RWPE2 (cell line): ENCODE data around the gene OVOL1.

ENCODE experiments used
- ATAC-seq: fragments of 200-7000 bp; cut with Tn5 transposase; 3 replicates; pipeline ENCODE4 v1.9.1; 2021; ENCODE audit warnings: low read depth
- DNase-seq: peaks from one replicate; pipeline ENCODE4 v3.0.0-alpha.2; 2020; ENCODE audit warnings: low spot score
- H3K27ac ChIP-seq: fragments of 450-650 bp; 2 replicates; pipeline ENCODE4 v1.5.1; 2017; ENCODE audit warnings: mild to moderate bottlenecking; ENCODE audit not compliant: poor library complexity, severe bottlenecking
- H3K27me3 ChIP-seq: fragments of 250-450 bp; sonication (Bioruptor Pico); 2 replicates; pipeline ENCODE4 v1.5.1; 2021; ENCODE audit warnings: mild to moderate bottlenecking, moderate library complexity; ENCODE audit not compliant: insufficient read depth, poor library complexity, severe bottlenecking
- H3K36me3 ChIP-seq: fragments of 250-450 bp; sonication (Bioruptor Pico); 2 replicates; pipeline ENCODE4 v1.5.1; 2020; ENCODE audit warnings: low read depth, mild to moderate bottlenecking, moderate library complexity
- H3K4me1 ChIP-seq: fragments of 250-450 bp; sonication (Bioruptor Pico); 2 replicates; pipeline ENCODE4 v1.5.1; 2021; ENCODE audit warnings: mild to moderate bottlenecking, moderate library complexity; ENCODE audit not compliant: insufficient read depth, poor library complexity, severe bottlenecking
- H3K4me3 ChIP-seq: fragments of 250-450 bp; sonication (Bioruptor Pico); 2 replicates; pipeline ENCODE4 v1.5.1; 2021; ENCODE audit warnings: mild to moderate bottlenecking, moderate library complexity; ENCODE audit not compliant: severe bottlenecking
- H3K9me3 ChIP-seq: fragments of 250-450 bp; sonication (Bioruptor Pico); 2 replicates; pipeline ENCODE4 v1.5.1; 2021; ENCODE audit warnings: mild to moderate bottlenecking, moderate library complexity; ENCODE audit not compliant: severe bottlenecking
- CTCF ChIP-seq: fragments of 450-650 bp; IDR thresholded peaks from one replicate; pipeline ENCODE4 v1.5.1; 2017; ENCODE audit warnings: mild to moderate bottlenecking, moderate library complexity; ENCODE audit not compliant: poor library complexity, severe bottlenecking

OVOL1 gene

GRCh38 chr11:65808744-65809341, 22.0 kb downstream of the OVOL1 start:
- H3K27ac ChIP-seq = no peak overlapping the region
- no peaks in the 10 kb centered on the region for H3K36me3 ChIP-seq
- no peaks in the 10 kb centered on the region for H3K9me3 ChIP-seq
- H3K27me3 ChIP-seq = peaks cover 8% of the 10 kb centered on the region
- ATAC-seq = 0 out of 3 replicates have a peak, but pooled peaks have one; percentile 35
- no peaks in the 10 kb centered on the region for H3K4me1 ChIP-seq
- H3K4me3 ChIP-seq = no peak overlapping the region
- no peak for TF ChIP-seq CTCF
- DNase-seq = no peak

- DNase-seq = no peak
- no peaks in the 10 kb centered on the region for H3K9me3 ChIP-seq
- no peak for ATAC-seq
- no peak overlapping the region for H3K27ac ChIP-seq
- TF ChIP-seq CTCF = no peak
- no peaks in the 10 kb centered on the region for H3K4me1 ChIP-seq
- H3K4me3 ChIP-seq = no peak overlapping the region
- peaks cover 8% of the 10 kb centered on the region for H3K27me3 ChIP-seq
- H3K36me3 ChIP-seq = no peaks in the 10 kb centered on the region
Measured at GRCh38 chr11:65809496-65809895, 22.6 kb downstream of the OVOL1 start.

GRCh38 chr11:65810046-65810868, 23.4 kb downstream of the OVOL1 start:
- H3K27me3 ChIP-seq = peaks cover 8% of the 10 kb centered on the region
- H3K4me1 ChIP-seq = no peaks in the 10 kb centered on the region
- peak; percentile 31; the same call in 1 of the 3 replicates for ATAC-seq
- H3K27ac ChIP-seq = no peak overlapping the region
- H3K9me3 ChIP-seq = no peaks in the 10 kb centered on the region
- no peaks in the 10 kb centered on the region for H3K36me3 ChIP-seq
- H3K4me3 ChIP-seq = no peak overlapping the region
- DNase-seq = no peak
- TF ChIP-seq CTCF = no peak

- H3K36me3 ChIP-seq = no peaks in the 10 kb centered on the region
- ATAC-seq (no peak), DNase-seq (no peak)
- peaks cover 8% of the 10 kb centered on the region for H3K27me3 ChIP-seq
- no peak for TF ChIP-seq CTCF
- H3K4me3 ChIP-seq = no peak overlapping the region
- no peak overlapping the region for H3K27ac ChIP-seq
- no peaks in the 10 kb centered on the region for H3K4me1 ChIP-seq
- H3K9me3 ChIP-seq = no peaks in the 10 kb centered on the region
Measured at GRCh38 chr11:65811764-65812475, 25.1 kb downstream of the OVOL1 start.
